Measurements from ENCODE around the gene IL1RAPL2. TPM values are rescaled to one million over a fixed set of nuclear protein-coding genes. Genes with fewer than 3 reads are reported as not detected.
"Not testable (repeated sequence)": the region's sequence is repeated elsewhere in the genome, so short reads cannot be mapped to it uniquely, and the experiment has no call there.

The IL1RAPL2 gene
- total RNA-seq, 1 donor from 2014 or later: 1.0 TPM

DNA sequence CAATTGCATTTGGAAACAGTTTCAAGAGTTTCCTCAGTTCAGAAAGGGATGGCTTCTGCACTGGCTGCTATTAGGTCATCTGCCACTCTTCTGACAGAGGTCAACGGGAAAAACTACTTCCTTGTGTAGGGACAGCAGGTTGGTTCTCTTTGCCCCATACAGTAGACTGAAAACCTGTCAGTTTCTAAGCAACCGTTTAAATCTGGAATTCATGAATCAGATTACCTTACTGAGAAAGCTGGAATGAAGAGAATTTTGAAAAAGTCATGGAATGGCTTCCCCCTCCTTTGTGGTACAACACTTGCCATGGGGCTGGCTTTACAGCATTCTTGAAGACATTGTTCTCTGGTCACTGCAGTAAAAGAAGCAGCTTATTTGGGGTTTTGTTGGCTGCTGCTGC lies 240.3 kb downstream of the IL1RAPL2 start:
- Histone ChIP-seq H3K27ac (ENCODE audit: low read depth, low read length) (no peak overlapping the region), H3K36me3 (ENCODE audit: control insufficient read depth in 3 of 3, insufficient read depth in 3 of 3, low read length in 3 of 3) (no peaks in the 10 kb centered on the region), H3K9me3 (ENCODE audit: control insufficient read depth in 3 of 3, low read length in 3 of 3) (no peaks in the 10 kb centered on the region), H3K4me1 (ENCODE audit: control insufficient read depth in 3 of 3, insufficient read depth in 3 of 3, low read length in 3 of 3) (no peaks in the 10 kb centered on the region), H3K4me3 (ENCODE audit: low read length in 3 of 3) (no peak overlapping the region), H3K9ac (ENCODE audit: low read depth in 1 of 3, low read length in 3 of 3) (no peak overlapping the region), H3K27me3 (ENCODE audit: control insufficient read depth in 3 of 3, insufficient read depth in 3 of 3, low read length in 3 of 3) (peaks cover 0 to 2% (median 0%) of the 10 kb centered on the region in 3 donors)

DNA sequence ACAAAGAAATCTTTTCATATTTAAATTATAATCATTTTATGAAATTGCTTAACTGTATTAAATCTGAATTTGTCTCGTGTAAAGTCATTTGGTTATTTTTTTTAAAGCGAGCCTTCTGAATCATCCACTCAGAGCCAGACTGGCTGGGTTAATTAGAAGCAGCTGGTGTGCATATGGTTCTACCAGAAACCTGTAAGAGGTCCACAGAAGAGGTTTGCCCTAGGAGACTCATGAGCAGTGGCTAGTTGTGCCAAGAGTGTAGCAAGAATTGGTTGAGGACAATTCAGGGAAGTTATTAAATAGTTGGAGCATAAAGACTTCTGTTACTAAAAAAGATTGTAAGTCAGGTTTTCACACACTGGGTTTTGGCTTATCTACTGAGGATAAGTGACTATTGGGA lies 267.4 kb downstream of the IL1RAPL2 start:
- Histone ChIP-seq H3K9me3 (ENCODE audit: control insufficient read depth in 3 of 3, low read length in 3 of 3) (no peaks in the 10 kb centered on the region), H3K4me1 (ENCODE audit: control insufficient read depth in 3 of 3, insufficient read depth in 3 of 3, low read length in 3 of 3) (no peaks in the 10 kb centered on the region), H3K9ac (ENCODE audit: low read depth in 1 of 3, low read length in 3 of 3) (no peak overlapping the region), H3K27ac (ENCODE audit: low read depth, low read length) (no peak overlapping the region), H3K36me3 (ENCODE audit: control insufficient read depth in 3 of 3, insufficient read depth in 3 of 3, low read length in 3 of 3) (no peaks in the 10 kb centered on the region), H3K4me3 (ENCODE audit: low read length in 3 of 3) (no peak overlapping the region), H3K27me3 (ENCODE audit: control insufficient read depth in 3 of 3, insufficient read depth in 3 of 3, low read length in 3 of 3) (no peaks in the 10 kb centered on the region)

DNA sequence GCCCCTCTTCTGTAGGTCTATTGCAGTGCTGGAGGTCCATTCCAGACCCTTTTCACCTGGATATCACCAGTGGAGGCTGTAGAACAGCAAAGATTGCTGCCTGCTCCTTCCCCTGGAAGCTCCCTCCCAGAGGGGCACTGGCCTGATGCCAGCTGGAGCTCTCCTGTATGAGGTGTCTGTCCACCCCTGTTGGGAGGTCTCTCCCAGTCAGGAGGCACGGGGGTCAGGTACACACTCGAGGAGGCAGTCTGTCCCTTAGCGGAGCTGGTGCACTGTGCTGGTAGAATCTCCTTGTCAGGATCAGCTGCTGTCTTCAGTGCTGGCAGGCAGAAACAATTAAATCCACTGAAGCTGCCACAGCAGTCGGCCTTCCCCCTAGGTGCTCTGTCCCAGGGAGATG lies 276.6 kb downstream of the IL1RAPL2 start:
- no peaks in the 10 kb centered on the region for H3K4me1 ChIP-seq (ENCODE audit: control insufficient read depth in 3 of 3, insufficient read depth in 3 of 3, low read length in 3 of 3)

DNA sequence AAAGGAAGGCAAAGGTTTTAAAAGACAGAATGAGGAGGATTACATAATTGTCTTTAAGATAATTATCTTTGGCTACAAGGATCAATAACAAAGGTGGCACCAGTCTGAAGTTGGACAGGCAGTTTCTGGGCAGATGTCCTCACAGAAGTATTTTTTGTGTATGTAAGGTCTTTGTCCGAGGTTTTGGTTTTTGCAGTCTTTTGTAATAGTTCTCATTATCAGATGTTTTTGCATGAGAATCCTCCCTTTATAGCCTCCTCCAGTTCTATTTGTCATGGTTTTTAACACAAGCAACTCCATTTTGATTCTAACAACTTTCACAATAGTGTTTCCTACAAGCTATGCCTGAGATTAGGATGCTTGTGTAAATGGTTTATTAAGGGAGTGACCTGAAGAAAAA lies 286.2 kb downstream of the IL1RAPL2 start:
- Histone ChIP-seq H3K27ac (ENCODE audit: low read depth, low read length) (no peak overlapping the region), H3K27me3 (ENCODE audit: control insufficient read depth in 3 of 3, insufficient read depth in 3 of 3, low read length in 3 of 3) (no peaks in the 10 kb centered on the region), H3K9me3 (ENCODE audit: control insufficient read depth in 3 of 3, low read length in 3 of 3) (no peaks in the 10 kb centered on the region), H3K4me1 (ENCODE audit: control insufficient read depth in 3 of 3, insufficient read depth in 3 of 3, low read length in 3 of 3) (no peaks in the 10 kb centered on the region), H3K9ac (ENCODE audit: low read depth in 1 of 3, low read length in 3 of 3) (no peak overlapping the region), H3K4me3 (ENCODE audit: low read length in 3 of 3) (no peak overlapping the region), H3K36me3 (ENCODE audit: control insufficient read depth in 3 of 3, insufficient read depth in 3 of 3, low read length in 3 of 3) (no peaks in the 10 kb centered on the region)

More for the DNA sequence above, 276.6 kb downstream of the IL1RAPL2 start:
- no peak overlapping the region for H3K27ac ChIP-seq (ENCODE audit: low read depth, low read length)
- no peaks in the 10 kb centered on the region for H3K36me3 ChIP-seq (ENCODE audit: control insufficient read depth in 3 of 3, insufficient read depth in 3 of 3, low read length in 3 of 3)
- no peaks in the 10 kb centered on the region for H3K27me3 ChIP-seq (ENCODE audit: control insufficient read depth in 3 of 3, insufficient read depth in 3 of 3, low read length in 3 of 3)
- no peak overlapping the region for H3K9ac ChIP-seq (ENCODE audit: low read depth in 1 of 3, low read length in 3 of 3)
- H3K9me3 ChIP-seq (ENCODE audit: control insufficient read depth in 3 of 3, low read length in 3 of 3): no peaks in the 10 kb centered on the region
- no peak overlapping the region for H3K4me3 ChIP-seq (ENCODE audit: low read length in 3 of 3)

DNA sequence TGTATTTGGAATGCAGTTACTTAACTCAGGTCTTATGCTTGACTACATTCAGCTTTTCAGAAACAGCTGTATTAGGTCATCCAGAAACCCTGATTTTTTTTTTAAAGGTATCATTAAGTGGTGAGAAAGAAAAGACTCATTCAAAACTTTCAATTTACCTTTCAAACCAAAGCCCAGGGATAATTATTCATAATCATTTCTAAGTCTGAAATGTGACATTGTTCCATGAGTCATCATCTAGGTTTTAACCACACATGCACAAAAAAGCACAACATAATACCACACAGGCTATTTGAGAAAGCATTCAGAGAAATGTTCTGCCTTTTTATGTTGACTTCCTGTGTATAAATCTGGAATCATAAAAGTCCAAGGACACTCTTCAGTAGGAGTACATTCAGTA lies 288.2 kb downstream of the IL1RAPL2 start:
- Histone ChIP-seq H3K9ac (ENCODE audit: low read depth in 1 of 3, low read length in 3 of 3) (no peak overlapping the region), H3K9me3 (ENCODE audit: control insufficient read depth in 3 of 3, low read length in 3 of 3) (no peaks in the 10 kb centered on the region), H3K4me3 (ENCODE audit: low read length in 3 of 3) (no peak overlapping the region), H3K27ac (ENCODE audit: low read depth, low read length) (no peak overlapping the region), H3K36me3 (ENCODE audit: control insufficient read depth in 3 of 3, insufficient read depth in 3 of 3, low read length in 3 of 3) (no peaks in the 10 kb centered on the region), H3K27me3 (ENCODE audit: control insufficient read depth in 3 of 3, insufficient read depth in 3 of 3, low read length in 3 of 3) (no peaks in the 10 kb centered on the region), H3K4me1 (ENCODE audit: control insufficient read depth in 3 of 3, insufficient read depth in 3 of 3, low read length in 3 of 3) (no peaks in the 10 kb centered on the region)

DNA sequence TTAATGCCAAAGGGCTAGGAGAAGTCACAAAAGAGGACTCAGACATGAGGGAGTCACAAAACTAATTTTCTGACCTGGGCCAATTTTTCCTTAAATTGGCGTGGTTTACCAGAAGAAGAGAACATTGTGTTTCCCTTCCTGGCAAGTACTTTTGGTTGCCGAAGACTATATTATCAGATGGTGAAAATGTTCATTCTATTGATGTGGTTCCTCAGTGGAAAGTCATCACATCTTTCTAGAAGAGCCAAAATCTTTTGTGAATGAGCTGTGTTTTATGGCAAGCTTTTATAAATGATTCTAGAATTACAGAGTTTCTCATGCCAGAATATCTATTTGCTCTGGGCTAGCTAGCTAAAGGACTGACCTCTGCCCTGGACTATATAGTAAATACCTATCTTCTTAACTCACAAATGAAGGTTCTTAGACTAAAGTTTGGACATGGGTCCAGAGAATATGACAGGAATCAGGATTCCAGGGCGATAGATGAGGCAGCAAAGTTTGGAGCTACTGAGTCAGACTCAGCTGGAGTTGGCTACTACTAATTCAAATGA lies 288.9 kb downstream of the IL1RAPL2 start:
- H3K36me3 ChIP-seq (ENCODE audit: control insufficient read depth in 3 of 3, insufficient read depth in 3 of 3, low read length in 3 of 3): no peaks in the 10 kb centered on the region
- no peaks in the 10 kb centered on the region for H3K4me1 ChIP-seq (ENCODE audit: control insufficient read depth in 3 of 3, insufficient read depth in 3 of 3, low read length in 3 of 3)

DNA sequence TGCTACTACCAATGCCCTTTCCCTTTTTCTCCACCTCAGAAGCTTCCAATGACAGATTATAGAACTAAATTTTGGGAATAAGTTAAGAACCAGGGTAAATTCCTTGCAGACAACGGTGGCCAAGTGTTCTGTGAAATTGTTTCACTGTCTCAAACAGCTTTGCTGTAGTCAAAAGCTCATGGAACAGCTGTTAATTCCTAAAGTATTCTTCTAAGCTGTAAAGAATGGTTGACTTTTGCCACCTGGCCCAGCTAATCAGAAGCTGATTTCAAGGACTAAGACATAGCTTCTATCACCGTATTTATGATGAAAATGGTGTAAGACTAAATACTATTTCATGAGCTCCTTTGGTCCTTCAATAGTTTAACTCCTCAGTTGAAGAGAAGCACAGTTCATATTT lies 297.5 kb downstream of the IL1RAPL2 start:
- Histone ChIP-seq H3K9ac (ENCODE audit: low read depth in 1 of 3, low read length in 3 of 3) (no peak overlapping the region), H3K4me3 (ENCODE audit: low read length in 3 of 3) (no peak overlapping the region), H3K27ac (ENCODE audit: low read depth, low read length) (no peak overlapping the region), H3K4me1 (ENCODE audit: control insufficient read depth in 3 of 3, insufficient read depth in 3 of 3, low read length in 3 of 3) (no peaks in the 10 kb centered on the region), H3K27me3 (ENCODE audit: control insufficient read depth in 3 of 3, insufficient read depth in 3 of 3, low read length in 3 of 3) (no peaks in the 10 kb centered on the region), H3K9me3 (ENCODE audit: control insufficient read depth in 3 of 3, low read length in 3 of 3) (no peaks in the 10 kb centered on the region), H3K36me3 (ENCODE audit: control insufficient read depth in 3 of 3, insufficient read depth in 3 of 3, low read length in 3 of 3) (no peaks in the 10 kb centered on the region)

More for the DNA sequence above, 288.9 kb downstream of the IL1RAPL2 start:
- Histone ChIP-seq H3K27ac (ENCODE audit: low read depth, low read length) (no peak overlapping the region), H3K9me3 (ENCODE audit: control insufficient read depth in 3 of 3, low read length in 3 of 3) (no peaks in the 10 kb centered on the region), H3K4me3 (ENCODE audit: low read length in 3 of 3) (no peak overlapping the region), H3K27me3 (ENCODE audit: control insufficient read depth in 3 of 3, insufficient read depth in 3 of 3, low read length in 3 of 3) (no peaks in the 10 kb centered on the region), H3K9ac (ENCODE audit: low read depth in 1 of 3, low read length in 3 of 3) (no peak overlapping the region)

DNA sequence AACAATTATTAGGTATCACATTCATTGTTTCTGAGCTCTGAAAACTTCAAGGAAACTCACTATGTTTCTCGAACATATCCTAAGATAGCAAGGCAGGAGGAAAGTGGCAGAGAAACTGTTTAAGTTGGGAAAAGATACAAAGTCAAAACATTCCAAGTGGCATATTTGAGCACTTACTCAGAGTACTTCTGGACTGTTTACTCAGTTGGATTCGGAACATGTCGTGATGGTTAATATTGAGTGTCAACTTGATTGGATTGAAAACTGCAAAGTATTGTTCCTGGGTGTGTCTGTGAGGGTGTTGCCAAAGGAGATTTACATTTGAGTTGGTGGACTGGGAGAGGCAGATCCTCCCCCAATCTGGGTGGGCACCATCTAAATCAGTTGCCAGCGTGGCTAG lies 298.3 kb downstream of the IL1RAPL2 start:
- Histone ChIP-seq H3K4me1 (ENCODE audit: control insufficient read depth in 3 of 3, insufficient read depth in 3 of 3, low read length in 3 of 3) (no peaks in the 10 kb centered on the region), H3K27ac (ENCODE audit: low read depth, low read length) (no peak overlapping the region), H3K36me3 (ENCODE audit: control insufficient read depth in 3 of 3, insufficient read depth in 3 of 3, low read length in 3 of 3) (no peaks in the 10 kb centered on the region), H3K4me3 (ENCODE audit: low read length in 3 of 3) (no peak overlapping the region), H3K27me3 (ENCODE audit: control insufficient read depth in 3 of 3, insufficient read depth in 3 of 3, low read length in 3 of 3) (no peaks in the 10 kb centered on the region), H3K9ac (ENCODE audit: low read depth in 1 of 3, low read length in 3 of 3) (no peak overlapping the region), H3K9me3 (ENCODE audit: control insufficient read depth in 3 of 3, low read length in 3 of 3) (no peaks in the 10 kb centered on the region)

DNA sequence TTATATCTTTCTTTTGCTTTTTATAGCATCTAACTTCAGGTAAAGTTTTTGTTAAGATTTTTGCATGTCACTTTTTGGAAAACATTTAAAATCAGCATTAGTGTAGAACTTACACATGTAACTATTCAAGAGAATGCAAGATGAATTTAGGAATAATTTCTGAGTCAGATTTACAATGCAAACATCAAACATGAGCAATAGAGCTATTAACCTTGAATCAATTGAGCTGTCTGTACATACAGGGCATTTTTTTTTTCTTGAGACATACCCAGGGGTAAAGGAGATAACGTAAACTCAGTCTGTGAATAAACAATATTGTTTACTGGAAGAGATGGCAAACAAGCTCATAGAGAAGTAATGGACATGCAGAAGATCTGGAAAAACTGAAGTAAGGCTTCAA lies 311.5 kb downstream of the IL1RAPL2 start:
- H3K27me3 ChIP-seq (ENCODE audit: control insufficient read depth in 3 of 3, insufficient read depth in 3 of 3, low read length in 3 of 3): no peaks in the 10 kb centered on the region
- no peaks in the 10 kb centered on the region for H3K36me3 ChIP-seq (ENCODE audit: control insufficient read depth in 3 of 3, insufficient read depth in 3 of 3, low read length in 3 of 3)
- no peaks in the 10 kb centered on the region for H3K4me1 ChIP-seq (ENCODE audit: control insufficient read depth in 3 of 3, insufficient read depth in 3 of 3, low read length in 3 of 3)
- H3K9me3 ChIP-seq (ENCODE audit: control insufficient read depth in 3 of 3, low read length in 3 of 3): no peaks in the 10 kb centered on the region
- no peak overlapping the region for H3K4me3 ChIP-seq (ENCODE audit: low read length in 3 of 3)
- no peak overlapping the region for H3K27ac ChIP-seq (ENCODE audit: low read depth, low read length)
- no peak overlapping the region for H3K9ac ChIP-seq (ENCODE audit: low read depth in 1 of 3, low read length in 3 of 3)

DNA sequence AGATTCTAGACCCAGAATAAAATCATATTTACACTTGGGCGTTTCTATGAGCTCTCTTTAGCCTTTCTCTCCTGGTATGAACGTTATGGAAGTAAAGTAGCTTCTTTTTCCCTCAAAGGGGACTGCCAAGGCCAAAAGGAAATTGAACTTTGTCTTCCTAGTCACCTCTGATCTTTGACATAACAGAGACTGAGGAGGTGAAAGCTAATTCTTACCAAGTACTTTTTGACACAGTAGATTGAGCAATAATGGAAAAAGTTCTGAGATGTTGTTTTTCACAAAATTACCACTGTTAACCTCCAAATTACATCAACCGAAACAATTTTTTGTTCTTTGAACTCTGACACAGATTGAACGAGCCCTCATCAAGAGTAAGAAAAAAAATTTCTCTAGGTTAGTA lies 336.1 kb downstream of the IL1RAPL2 start:
- no peak overlapping the region for H3K4me3 ChIP-seq (ENCODE audit: low read length in 3 of 3)
- no peak overlapping the region for H3K9ac ChIP-seq (ENCODE audit: low read depth in 1 of 3, low read length in 3 of 3)
- no peaks in the 10 kb centered on the region for H3K9me3 ChIP-seq (ENCODE audit: control insufficient read depth in 3 of 3, low read length in 3 of 3)
- no peaks in the 10 kb centered on the region for H3K36me3 ChIP-seq (ENCODE audit: control insufficient read depth in 3 of 3, insufficient read depth in 3 of 3, low read length in 3 of 3)
- H3K27me3 ChIP-seq (ENCODE audit: control insufficient read depth in 3 of 3, insufficient read depth in 3 of 3, low read length in 3 of 3): no peaks in the 10 kb centered on the region
- no peak overlapping the region for H3K27ac ChIP-seq (ENCODE audit: low read depth, low read length)
- no peaks in the 10 kb centered on the region for H3K4me1 ChIP-seq (ENCODE audit: control insufficient read depth in 3 of 3, insufficient read depth in 3 of 3, low read length in 3 of 3)

DNA sequence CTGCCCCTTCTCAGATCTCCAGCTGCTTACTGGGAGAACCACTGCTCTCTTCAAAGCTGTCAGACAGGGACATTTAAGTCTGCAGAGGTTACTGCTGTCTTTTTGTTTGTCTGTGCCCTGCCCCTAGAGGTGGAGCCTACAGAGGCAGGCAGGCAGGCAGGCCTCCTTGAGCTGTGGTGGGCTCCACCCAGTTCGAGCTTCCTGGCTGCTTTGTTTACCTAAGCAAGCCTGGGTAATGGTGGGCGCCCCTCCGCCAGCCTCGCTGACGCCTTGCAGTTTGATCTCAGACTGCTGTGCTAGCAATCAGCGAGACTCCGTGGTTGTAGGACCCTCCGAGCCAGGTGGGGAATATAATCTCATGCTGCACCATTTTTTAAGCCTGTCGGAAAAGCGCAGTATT lies 343.7 kb downstream of the IL1RAPL2 start:
- H3K27me3 ChIP-seq (ENCODE audit: control insufficient read depth in 3 of 3, insufficient read depth in 3 of 3, low read length in 3 of 3); H3K27ac ChIP-seq (ENCODE audit: low read depth, low read length); H3K4me3 ChIP-seq (ENCODE audit: low read length in 3 of 3); H3K4me1 ChIP-seq (ENCODE audit: control insufficient read depth in 3 of 3, insufficient read depth in 3 of 3, low read length in 3 of 3); H3K36me3 ChIP-seq (ENCODE audit: control insufficient read depth in 3 of 3, insufficient read depth in 3 of 3, low read length in 3 of 3); H3K9ac ChIP-seq (ENCODE audit: low read depth in 1 of 3, low read length in 3 of 3); H3K9me3 ChIP-seq (ENCODE audit: control insufficient read depth in 3 of 3, low read length in 3 of 3): not testable (repeated sequence)

Measured in skeletal muscle tissue (tissue), 4 donors.